OCI-LY3 (cell line): ENCODE results near the gene ACOX1.

Experiments used
- CTCF ChIP-seq: fragments of 200-600, 300-600 bp; sonication (generic); IDR thresholded peaks from 2 replicates; pipeline ENCODE4 v1.5.1; 2014; ENCODE audit warnings: antibody characterized with exemption, low read length, low read depth
- EZH2phosphoT487 ChIP-seq: fragments of 200-600 bp; shearing (Covaris generic); IDR thresholded peaks from 2 replicates; pipeline ENCODE4 v1.6.1; 2018; ENCODE audit warnings: antibody characterized with exemption, mixed run types, low read depth

DNA sequence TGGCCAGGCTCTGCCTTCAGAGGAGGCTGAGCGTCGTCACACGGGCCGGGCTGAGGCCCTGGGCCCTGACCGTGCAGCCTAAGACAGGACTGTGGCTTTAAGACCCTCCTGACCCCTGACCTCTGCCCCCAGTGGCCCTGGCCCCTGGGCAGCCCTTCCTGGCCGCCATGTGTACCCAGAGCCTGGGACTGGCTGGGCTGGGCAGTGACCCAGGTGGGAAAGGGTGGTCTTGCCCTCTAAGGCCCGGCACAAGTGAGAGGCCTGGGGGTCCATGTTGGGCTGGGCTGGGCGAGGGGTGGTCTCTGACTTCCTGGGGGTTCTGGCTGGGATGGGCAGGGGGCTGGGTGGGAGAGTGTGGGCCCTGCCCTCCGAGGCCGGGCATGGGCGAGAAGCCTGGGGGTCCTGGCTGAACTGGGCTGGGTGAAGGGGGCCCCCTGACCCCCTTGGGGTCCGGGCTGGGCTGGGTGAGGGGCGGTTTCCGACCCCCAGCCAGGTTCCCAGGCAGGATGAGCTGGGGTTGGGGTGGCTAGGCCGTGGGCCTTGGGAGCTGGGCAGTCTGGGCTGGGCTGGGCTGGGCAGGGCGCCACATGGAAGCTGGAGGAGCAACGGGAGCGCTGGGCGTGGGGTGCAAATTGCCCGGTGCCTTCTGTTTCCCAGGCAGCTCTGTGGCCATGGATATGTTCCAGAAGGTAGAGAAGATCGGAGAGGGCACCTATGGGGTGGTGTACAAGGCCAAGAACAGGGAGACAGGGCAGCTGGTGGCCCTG is 22.0 kb upstream of the ACOX1 start, which contains the start of gene CDK3:
- TF ChIP-seq CTCF = no peak; the same call in 1 of the 2 replicates
- no peak for TF ChIP-seq EZH2phosphoT487
